ENCODE data around the gene F10. TPM values are rescaled to one million over a fixed set of nuclear protein-coding genes. Genes with fewer than 3 reads are reported as not detected.

Gene F10
- total and polyA plus RNA-seq, 2 donors (not counting 3 experiments of a cell fraction or from before 2014, with no cell fraction given) = 0.25 TPM; not detected in 1

GRCh38 chr13:113137691-113138298, 15.2 kb downstream of the F10 start:
- Histone ChIP-seq H3K27ac (ENCODE audit: insufficient read depth, low read depth, low read length) (no peak overlapping the region), H3K9me1 (replicated peaks; ENCODE audit: control insufficient read depth, extremely low read depth, insufficient read depth, low read length) (no peaks in the 10 kb centered on the region), H3K4me1 (ENCODE audit: control insufficient read depth, extremely low read depth, insufficient read depth, low read length) (no peaks in the 10 kb centered on the region), H2AFZ (ENCODE audit: low read depth, low read length) (no peak overlapping the region), H3K9me3 (replicated peaks; ENCODE audit: control insufficient read depth, insufficient read depth, low read length) (no peaks in the 10 kb centered on the region), H3K79me2 (ENCODE audit: control insufficient read depth, insufficient read depth, low read length) (no peaks in the 10 kb centered on the region), H3K36me3 (ENCODE audit: control insufficient read depth in 2 of 2, extremely low read depth in 1 of 2, insufficient read depth in 2 of 2, low read length in 2 of 2) (no peaks in the 10 kb centered on the region), H3K27me3 (ENCODE audit: control insufficient read depth in 2 of 2, insufficient read depth in 2 of 2, low read length in 2 of 2) (peaks cover 9 to 25% of the 10 kb centered on the region in 2 experiments), H3K4me2 (ENCODE audit: insufficient read depth, low read length) (no peak overlapping the region), H3K4me3 (replicated peaks in 1 of 3; ENCODE audit: insufficient read depth in 1 of 3, low read depth in 1 of 3, low read length in 3 of 3) (no peak overlapping the region), H3K9ac (replicated peaks; ENCODE audit: extremely low read depth, insufficient read depth, low read length) (no peak overlapping the region), H4K20me1 (replicated peaks; ENCODE audit: control insufficient read depth, extremely low read depth, insufficient read depth, low read length) (no peaks in the 10 kb centered on the region)
- CTCF ChIA-PET = no interaction called here
- DNase-seq (ENCODE audit: low read depth, low spot score) (no peak), FAIRE-seq (no peak)
- dilution Hi-C loops (cut with MboI; ENCODE audit: extremely low pct_ligation_motif_present, low sequenced_read_pairs) (no loop called here), intact Hi-C loops (cut with micrococcal nuclease) (no loop called here)
- no TSS peak for BruUV-seq (replicated peaks)
- POLR2A ChIA-PET = no interaction called here
- TF ChIP-seq POLR2AphosphoS5 (IDR thresholded peaks at IDR 0.05; ENCODE audit: insufficient read depth, low read depth, low read length) (no peak), CTCF (IDR thresholded peaks at IDR 0.05; ENCODE audit: extremely low read depth in 1 of 2, insufficient read depth in 1 of 2, low read depth in 1 of 2, low read length in 2 of 2) (no peak), GATA2 (IDR thresholded peaks at IDR 0.05; ENCODE audit: insufficient read depth, insufficient read length, low read depth, low read length) (no peak)

DNA sequence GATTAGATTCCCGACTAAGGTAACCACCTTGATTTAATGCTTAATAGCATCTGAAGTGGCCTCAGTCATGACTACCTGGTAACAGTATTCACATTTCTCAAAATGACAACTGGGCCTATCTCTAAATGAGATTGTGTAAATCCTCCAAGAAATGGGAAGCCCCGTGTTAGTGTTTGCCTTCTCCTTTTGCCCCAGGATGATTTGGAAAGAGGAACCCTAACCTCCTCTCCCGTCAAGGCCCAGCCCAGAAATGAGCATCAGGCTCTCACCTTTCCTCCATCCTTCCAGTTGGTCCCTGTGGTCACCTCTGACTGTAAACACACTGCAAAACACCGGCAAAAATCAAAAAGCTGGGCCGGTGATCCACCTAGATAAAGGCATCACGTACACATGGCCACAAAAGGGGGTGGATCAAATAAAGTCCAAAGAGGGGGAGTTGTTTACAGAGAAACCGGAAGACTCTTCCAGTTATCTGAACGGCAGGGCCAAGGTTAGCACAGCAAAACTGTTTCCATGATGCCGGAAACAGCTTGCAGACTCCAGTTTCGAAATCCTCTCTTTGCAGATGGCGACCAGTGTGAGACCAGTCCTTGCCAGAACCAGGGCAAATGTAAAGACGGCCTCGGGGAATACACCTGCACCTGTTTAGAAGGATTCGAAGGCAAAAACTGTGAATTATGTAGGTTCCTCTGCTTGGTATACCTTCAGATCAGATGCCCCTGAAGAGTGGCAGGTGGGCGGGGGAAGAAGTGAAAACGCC, 16.4 kb downstream of the F10 start:
- intact Hi-C loops (cut with micrococcal nuclease) (no loop called here), dilution Hi-C loops (cut with MboI; ENCODE audit: extremely low pct_ligation_motif_present, low sequenced_read_pairs) (no loop called here)
- no TSS peak for BruUV-seq (replicated peaks)
- Histone ChIP-seq H3K36me3 (ENCODE audit: control insufficient read depth in 2 of 2, extremely low read depth in 1 of 2, insufficient read depth in 2 of 2, low read length in 2 of 2) (no peaks in the 10 kb centered on the region), H3K27ac (ENCODE audit: insufficient read depth, low read depth, low read length) (no peak overlapping the region), H2AFZ (ENCODE audit: low read depth, low read length) (no peak overlapping the region), H3K9ac (replicated peaks; ENCODE audit: extremely low read depth, insufficient read depth, low read length) (no peak overlapping the region), H3K4me3 (replicated peaks in 1 of 3; ENCODE audit: insufficient read depth in 1 of 3, low read depth in 1 of 3, low read length in 3 of 3) (no peak overlapping the region), H3K27me3 (ENCODE audit: control insufficient read depth in 2 of 2, insufficient read depth in 2 of 2, low read length in 2 of 2) (peaks cover 7 to 16% of the 10 kb centered on the region in 2 experiments), H3K79me2 (ENCODE audit: control insufficient read depth, insufficient read depth, low read length) (no peaks in the 10 kb centered on the region), H3K4me1 (ENCODE audit: control insufficient read depth, extremely low read depth, insufficient read depth, low read length) (no peaks in the 10 kb centered on the region), H3K4me2 (ENCODE audit: insufficient read depth, low read length) (no peak overlapping the region), H3K9me1 (replicated peaks; ENCODE audit: control insufficient read depth, extremely low read depth, insufficient read depth, low read length) (no peaks in the 10 kb centered on the region), H4K20me1 (replicated peaks; ENCODE audit: control insufficient read depth, extremely low read depth, insufficient read depth, low read length) (no peaks in the 10 kb centered on the region), H3K9me3 (replicated peaks; ENCODE audit: control insufficient read depth, insufficient read depth, low read length) (no peaks in the 10 kb centered on the region)
- ChIA-PET POLR2A (no interaction called here), CTCF (no interaction called here)
- FAIRE-seq (no peak), DNase-seq (ENCODE audit: low read depth, low spot score) (no peak)
- TF ChIP-seq POLR2AphosphoS5 (IDR thresholded peaks at IDR 0.05; ENCODE audit: insufficient read depth, low read depth, low read length) (no peak), EZH2 (IDR thresholded peaks at IDR 0.05; ENCODE audit: borderline replicate concordance, low read depth, low read length, severe bottlenecking) (no peak), POLR2A (IDR thresholded peaks at IDR 0.05; ENCODE audit: low read depth, low read length) (no peak), MAX (IDR thresholded peaks at IDR 0.05; ENCODE audit: insufficient read depth, insufficient read length) (no peak), MYC (IDR thresholded peaks at IDR 0.05; ENCODE audit: low read depth, low read length) (no peak), FOS (IDR thresholded peaks at IDR 0.05; ENCODE audit: borderline replicate concordance, insufficient read depth, low read length) (no peak), GATA2 (IDR thresholded peaks at IDR 0.05; ENCODE audit: insufficient read depth, insufficient read length, low read depth, low read length) (no peak), CTCF (IDR thresholded peaks at IDR 0.05; ENCODE audit: extremely low read depth in 1 of 2, insufficient read depth in 1 of 2, low read depth in 1 of 2, low read length in 2 of 2) (no peak)

Measured in endothelial cell of umbilical vein (primary cell).